IPS DF 19.7 (cell line): ENCODE data around the gene ESD.

Experiments used
- DNase-seq: peaks from one replicate; pipeline ENCODE4 v3.0.0-alpha.2; 2013; ENCODE audit warnings: low read depth, low spot score

Gene ESD

GRCh38 chr13:46745706-46746105 lies 51.3 kb downstream of the ESD start:
- DNase-seq: no peak

GRCh38 chr13:46745062-46745461 lies 51.9 kb downstream of the ESD start:
- DNase-seq: no peak

- no peak for DNase-seq
Measured at GRCh38 chr13:46743191-46743590, 53.8 kb downstream of the ESD start.

GRCh38 chr13:46739447-46740098 lies 57.4 kb downstream of the ESD start:
- no peak for DNase-seq

GRCh38 chr13:46738766-46739165 lies 58.2 kb downstream of the ESD start:
- no peak for DNase-seq

- no peak for DNase-seq
Measured at GRCh38 chr13:46738055-46738454, 58.9 kb downstream of the ESD start.

- DNase-seq: no peak
Measured at GRCh38 chr13:46736541-46737310, 60.2 kb downstream of the ESD start.

- no peak for DNase-seq
Measured at GRCh38 chr13:46735425-46735824, 61.5 kb downstream of the ESD start.

- no peak for DNase-seq
Measured at GRCh38 chr13:46731535-46731934, 65.4 kb downstream of the ESD start.

GRCh38 chr13:46728777-46729176 lies 68.2 kb downstream of the ESD start:
- no peak for DNase-seq

GRCh38 chr13:46726347-46726746 lies 70.6 kb downstream of the ESD start:
- DNase-seq: no peak
